ENCODE data around the gene KRT10. TPM values are rescaled to one million over a fixed set of nuclear protein-coding genes. Genes with fewer than 3 reads are reported as not detected.

The KRT10 gene
- 10 to 100 TPM in 2 of 4 donors, 1 to 10 TPM in 1, not detected in 1; 6.9 to 47.1 (median 39.8) TPM for total RNA-seq

DNA sequence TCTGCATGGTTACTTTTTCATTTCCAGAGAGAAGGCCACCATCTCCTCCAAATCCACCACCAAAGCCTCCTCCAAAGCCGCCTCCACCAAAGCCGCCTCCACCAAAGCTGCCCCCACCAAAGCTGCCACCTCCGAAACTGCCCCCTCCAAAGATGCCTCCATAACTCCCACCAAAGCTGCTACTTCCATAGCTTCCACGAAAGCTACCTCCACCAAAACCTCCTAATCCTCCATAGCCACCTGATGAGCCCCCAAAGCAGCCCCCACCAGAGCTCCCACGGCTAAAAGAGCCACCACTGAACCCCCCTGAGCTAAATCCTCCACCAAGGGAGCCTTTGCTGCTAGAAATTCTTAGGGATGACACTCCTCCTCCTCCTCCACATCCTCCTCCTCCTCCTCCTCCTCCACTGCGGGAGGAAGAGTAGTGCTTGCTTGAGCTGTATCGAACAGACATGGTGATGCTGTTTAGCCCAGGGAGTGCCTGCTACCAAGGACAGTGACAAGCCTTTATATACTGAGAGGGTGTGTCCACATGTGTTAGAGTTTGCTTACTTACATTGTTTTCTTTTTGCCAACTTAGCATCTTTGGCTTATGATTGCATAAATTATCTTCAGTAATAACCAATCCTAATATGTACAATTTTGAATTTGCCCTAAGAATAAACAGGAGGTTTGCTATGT, at the start of gene KRT10:
Gene KRT10, minus strand, starts transcription at position 483 of the 681 bp plus-strand sequence. Its CDS starts 29 bp downstream, at position 454.
- no peak within 1 kb of the TSS for H3K4me3 ChIP-seq
- H3K36me3 ChIP-seq, result no peaks in the 10 kb centered on the region
- no peaks in the 10 kb centered on the region for H3K9me3 ChIP-seq
- no peak within 1 kb of the TSS for H3K27ac ChIP-seq
- H3K27me3 ChIP-seq, result no peaks in the 10 kb centered on the region
- peaks cover 0 to 6% of the 10 kb centered on the region in 2 donors for H3K4me1 ChIP-seq
- TF ChIP-seq, protein P1, sequence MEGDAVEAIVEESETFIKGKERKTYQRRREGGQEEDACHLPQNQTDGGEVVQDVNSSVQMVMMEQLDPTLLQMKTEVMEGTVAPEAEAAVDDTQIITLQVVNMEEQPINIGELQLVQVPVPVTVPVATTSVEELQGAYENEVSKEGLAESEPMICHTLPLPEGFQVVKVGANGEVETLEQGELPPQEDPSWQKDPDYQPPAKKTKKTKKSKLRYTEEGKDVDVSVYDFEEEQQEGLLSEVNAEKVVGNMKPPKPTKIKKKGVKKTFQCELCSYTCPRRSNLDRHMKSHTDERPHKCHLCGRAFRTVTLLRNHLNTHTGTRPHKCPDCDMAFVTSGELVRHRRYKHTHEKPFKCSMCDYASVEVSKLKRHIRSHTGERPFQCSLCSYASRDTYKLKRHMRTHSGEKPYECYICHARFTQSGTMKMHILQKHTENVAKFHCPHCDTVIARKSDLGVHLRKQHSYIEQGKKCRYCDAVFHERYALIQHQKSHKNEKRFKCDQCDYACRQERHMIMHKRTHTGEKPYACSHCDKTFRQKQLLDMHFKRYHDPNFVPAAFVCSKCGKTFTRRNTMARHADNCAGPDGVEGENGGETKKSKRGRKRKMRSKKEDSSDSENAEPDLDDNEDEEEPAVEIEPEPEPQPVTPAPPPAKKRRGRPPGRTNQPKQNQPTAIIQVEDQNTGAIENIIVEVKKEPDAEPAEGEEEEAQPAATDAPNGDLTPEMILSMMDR (IDR thresholded peaks at IDR 0.05), result no peak
- no peak for TF ChIP-seq POLR2A (IDR thresholded peaks at IDR 0.05)
- DNase-seq, result no peak
- intact Hi-C loops (cut with DNase I; ENCODE audit: low total_unique reads), result no loop called here

DNA sequence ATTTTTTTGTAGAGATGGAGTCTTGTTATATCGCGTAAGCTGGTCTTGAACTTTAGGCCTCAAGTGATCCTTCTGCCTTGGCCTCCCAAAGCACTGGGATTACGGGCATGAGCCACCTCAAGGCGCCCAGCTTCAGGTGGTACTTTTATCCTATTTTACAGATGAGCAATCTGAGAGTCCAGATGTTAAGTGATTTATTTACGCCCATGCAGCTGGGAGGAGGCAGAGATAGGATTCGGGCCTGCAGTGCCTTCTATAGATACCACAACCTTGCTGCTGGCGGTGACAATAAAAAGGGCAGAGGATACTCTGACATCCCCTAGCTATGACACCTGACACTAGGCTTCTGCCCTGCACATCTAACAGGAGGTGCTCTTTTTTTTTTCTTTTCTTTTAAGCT, 48.9 kb upstream of the KRT10 start:
- Histone ChIP-seq H3K4me1 (no peaks in the 10 kb centered on the region), H3K27ac (no peak overlapping the region), H3K27me3 (peaks cover 0 to 2% of the 10 kb centered on the region in 2 donors), H3K4me3 (no peak overlapping the region), H3K36me3 (no peaks in the 10 kb centered on the region), H3K9me3 (no peaks in the 10 kb centered on the region)
- intact Hi-C loops (cut with DNase I; ENCODE audit: low total_unique reads), result no loop called here
- TF ChIP-seq POLR2A (IDR thresholded peaks at IDR 0.05), result no peak
- TF ChIP-seq, protein P1 (IDR thresholded peaks at IDR 0.05), result no peak
- no peak for DNase-seq

DNA sequence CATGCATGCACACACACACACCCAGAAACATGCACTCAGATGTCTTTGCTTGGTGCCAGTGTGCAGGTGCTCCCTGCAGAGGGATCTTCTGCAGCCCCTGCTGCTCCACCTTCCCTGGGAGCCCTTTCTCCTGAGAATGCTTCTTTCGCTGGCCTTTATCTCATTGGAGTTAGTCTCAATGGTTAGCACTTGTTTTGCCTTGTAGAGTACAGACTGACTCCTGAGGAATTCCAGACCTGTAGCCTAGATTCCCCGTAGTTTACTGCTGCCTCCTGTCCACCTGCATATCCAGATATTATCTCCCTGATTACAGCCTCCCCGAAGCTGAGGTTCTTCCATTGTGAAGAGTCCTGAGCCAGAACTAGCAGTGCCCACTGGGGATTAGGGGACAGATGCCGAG, 47.7 kb upstream of the KRT10 start:
- intact Hi-C loops (cut with DNase I; ENCODE audit: low total_unique reads), result no loop called here
- TF ChIP-seq, protein P1 (IDR thresholded peaks at IDR 0.05), result no peak
- TF ChIP-seq POLR2A (IDR thresholded peaks at IDR 0.05), result no peak
- H3K27me3 ChIP-seq, result no peaks in the 10 kb centered on the region
- no peaks in the 10 kb centered on the region for H3K4me1 ChIP-seq
- no peaks in the 10 kb centered on the region for H3K9me3 ChIP-seq
- no peak for DNase-seq
- no peak overlapping the region for H3K4me3 ChIP-seq
- H3K36me3 ChIP-seq, result no peaks in the 10 kb centered on the region
- H3K27ac ChIP-seq, result no peak overlapping the region

DNA sequence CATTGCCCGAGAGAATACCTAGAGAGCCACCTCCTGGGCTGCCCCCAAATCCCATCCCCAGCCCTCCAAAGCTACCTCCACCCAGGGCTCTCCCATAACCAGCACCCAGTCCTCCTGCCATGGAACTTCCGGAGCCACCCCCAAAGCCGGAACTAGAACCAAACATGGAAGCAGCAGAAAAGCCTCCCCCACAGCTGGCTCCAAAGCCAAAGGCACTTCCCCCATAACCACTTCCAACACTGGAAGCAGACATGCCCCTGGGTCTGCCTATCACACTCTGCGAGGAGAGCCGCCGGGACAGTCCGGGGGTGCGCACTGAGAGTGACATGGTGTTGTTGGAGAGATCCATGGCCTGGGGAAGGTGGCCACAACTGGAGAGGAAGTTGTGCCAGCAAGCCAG, 44.4 kb upstream of the KRT10 start, which contains the start of gene KRT12:
Gene KRT12, minus strand, starts transcription at position 386 of the 400 bp plus-strand sequence. Its CDS starts 37 bp downstream, at position 349.
- TF ChIP-seq, protein P1 (IDR thresholded peaks at IDR 0.05), result no peak
- no peak for TF ChIP-seq POLR2A (IDR thresholded peaks at IDR 0.05)

DNA sequence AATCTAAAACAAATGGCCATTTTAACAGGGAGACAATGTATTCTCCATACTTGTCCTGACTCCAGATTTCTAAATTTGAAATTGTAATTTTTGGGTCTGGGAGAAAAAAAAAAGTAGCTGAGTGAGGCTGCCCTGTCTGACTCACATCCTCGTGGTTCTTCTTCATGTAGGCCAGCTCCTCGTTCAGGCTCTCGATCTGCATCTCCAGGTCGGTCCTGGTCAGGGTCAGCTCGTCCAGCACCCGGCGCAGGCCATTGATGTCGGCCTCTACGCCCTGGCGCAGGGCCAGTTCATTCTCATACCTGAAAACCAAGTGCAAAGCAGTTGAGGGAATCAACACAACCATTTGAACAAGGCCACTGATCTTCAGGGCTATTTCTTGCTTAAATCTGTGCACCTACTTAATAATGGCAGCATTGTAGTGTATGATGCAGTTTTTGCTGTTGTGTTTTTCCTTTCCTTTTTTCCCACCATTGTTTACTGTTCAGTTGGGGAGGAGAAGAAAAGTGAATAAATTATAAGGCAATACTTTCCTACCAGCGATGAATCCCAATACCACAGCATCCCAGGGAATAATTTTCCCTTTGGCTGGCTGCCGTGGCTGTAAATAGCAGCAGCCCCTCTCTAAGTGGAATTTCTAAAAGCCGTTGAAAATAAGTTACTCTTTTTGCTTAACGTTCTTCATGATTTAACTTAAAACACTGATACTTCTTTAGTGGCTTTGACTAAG, 42.4 kb upstream of the KRT10 start:
- no peak overlapping the region for H3K27ac ChIP-seq
- intact Hi-C loops (cut with DNase I; ENCODE audit: low total_unique reads), result no loop called here
- no peak overlapping the region for H3K4me3 ChIP-seq
- no peaks in the 10 kb centered on the region for H3K9me3 ChIP-seq
- H3K27me3 ChIP-seq, result no peaks in the 10 kb centered on the region
- no peak for DNase-seq
- no peaks in the 10 kb centered on the region for H3K36me3 ChIP-seq
- TF ChIP-seq, protein P1 (IDR thresholded peaks at IDR 0.05), result no peak
- TF ChIP-seq POLR2A (IDR thresholded peaks at IDR 0.05), result no peak
- H3K4me1 ChIP-seq, result no peaks in the 10 kb centered on the region

More for the DNA sequence above, 44.4 kb upstream of the KRT10 start, which contains the start of gene KRT12:
- Histone ChIP-seq H3K36me3 (no peaks in the 10 kb centered on the region), H3K27ac (no peak within 1 kb of the TSS), H3K4me3 (no peak within 1 kb of the TSS), H3K4me1 (no peaks in the 10 kb centered on the region), H3K27me3 (no peaks in the 10 kb centered on the region), H3K9me3 (no peaks in the 10 kb centered on the region)
- no peak for DNase-seq
- intact Hi-C loops (cut with DNase I; ENCODE audit: low total_unique reads), result no loop called here
